NCI-H524 (cell line): ENCODE results near the gene ZNF711.
"Not testable (repeated sequence)": the region's sequence is repeated elsewhere in the genome, so short reads cannot be mapped to it uniquely, and the experiment has no call there.

Source experiments
- DNase-seq, 2 experiments: peaks; one replicate each; lab custom pipeline; 2025; lab: John Stamatoyannopoulos, UW

The ZNF711 gene

GRCh38 chrX:85243761-85244449 lies at the start of gene ZNF711, which contains the start of gene SATL1:
Gene ZNF711 (plus strand): TSS chrX:85243991. CDS start chrX:85247573, 3,582 bp downstream.
Gene SATL1 (minus strand): TSS chrX:85243779. CDS start chrX:85108968, 134,811 bp downstream.
- peak; percentile 94 to 97 for DNase-seq

GRCh38 chrX:85196319-85196718 lies 47.5 kb upstream of the ZNF711 start:
- DNase-seq = no peak

GRCh38 chrX:85203461-85203970 lies 40.3 kb upstream of the ZNF711 start:
- no peak for DNase-seq

- DNase-seq = no peak
Measured at GRCh38 chrX:85213792-85214530, 29.8 kb upstream of the ZNF711 start.

- DNase-seq = no peak
Measured at GRCh38 chrX:85215946-85216345, 27.8 kb upstream of the ZNF711 start.

GRCh38 chrX:85221361-85221760 lies 22.4 kb upstream of the ZNF711 start:
- no peak for DNase-seq

- no peak for DNase-seq
Measured at GRCh38 chrX:85223359-85223758, 20.4 kb upstream of the ZNF711 start.

GRCh38 chrX:85243155-85243554 lies 636 bp upstream of the ZNF711 start:
- peak in 1 of 2 experiments; percentile 26 for DNase-seq

- peak; percentile 79 to 86 for DNase-seq
Measured at GRCh38 chrX:85244450-85245211, 840 bp downstream of the ZNF711 start.

- DNase-seq = not testable (repeated sequence)
Measured at GRCh38 chrX:85285286-85285685, 41.5 kb downstream of the ZNF711 start.

- no peak for DNase-seq
Measured at GRCh38 chrX:85288992-85289723, 45.4 kb downstream of the ZNF711 start.

GRCh38 chrX:85303544-85303943 lies 59.8 kb downstream of the ZNF711 start:
- DNase-seq = no peak

GRCh38 chrX:85309717-85310116 lies 65.9 kb downstream of the ZNF711 start:
- peak; percentile 2 to 6 for DNase-seq

- not testable (repeated sequence) for DNase-seq
Measured at GRCh38 chrX:85311348-85311747, 67.6 kb downstream of the ZNF711 start.
